Right lobe of liver (tissue), 4 donors: ENCODE results near the gene ADAMTSL5.

Experiments used
- POLR2A ChIP-seq: fragments of 450-650 bp; IDR thresholded peaks from one replicate; pipeline ENCODE4 v1.6.1; 2017; ENCODE audit warnings: antibody characterized with exemption, mild to moderate bottlenecking
- TF ChIP-seq, protein P1 (sequence below), 4 donors: fragments of 200-600 bp in 3 of 4; fragments of 450-650 bp in 1 of 4; IDR thresholded peaks; one replicate each; pipeline versions ENCODE4 v1.5.1 to v1.8.0; 2016 to 2022; ENCODE audit warnings: antibody characterized with exemption in 4 of 4, mild to moderate bottlenecking in 2 of 4
- donor health status: DM: no; HTN: no; CAD: no.
- donor health status: DM: no; HTN: no; CAD: no.
- donor health status: DM: no; HTN: yes; CAD: no.

DNA sequence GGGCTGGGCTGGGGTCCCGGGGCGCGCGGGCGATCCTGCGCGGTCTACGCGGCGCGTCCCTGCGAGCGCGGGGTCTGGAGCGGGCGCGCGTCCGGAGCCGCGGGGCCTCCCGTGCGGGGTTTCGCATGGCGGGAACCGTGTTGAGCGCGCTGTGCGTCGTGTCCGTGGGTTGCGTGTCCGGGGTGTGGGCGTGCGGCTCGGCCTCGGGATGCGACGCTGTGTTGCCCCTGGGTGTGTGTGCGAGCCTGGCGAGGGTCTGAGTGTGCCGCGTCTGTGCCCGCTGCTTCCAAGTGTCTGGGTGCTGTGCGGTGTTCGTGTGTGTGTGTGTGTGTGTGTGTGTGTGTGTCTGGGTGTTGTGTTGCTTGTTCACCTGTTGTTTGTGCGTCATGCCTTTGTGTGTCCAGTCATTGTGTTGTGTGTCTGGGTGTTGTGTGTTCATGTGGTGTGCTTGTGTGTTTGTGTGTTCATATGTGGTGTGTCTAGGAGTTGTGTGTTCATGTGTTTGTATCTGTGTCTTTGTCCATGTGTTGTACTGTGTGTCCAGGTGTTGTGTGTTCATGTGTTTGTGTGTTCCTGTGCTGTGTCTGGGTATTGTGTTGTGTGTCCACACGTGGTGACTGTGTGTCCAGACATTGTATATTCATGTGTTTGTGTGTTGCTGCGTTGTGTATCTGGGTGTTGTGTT lies 11.6 kb upstream of the ADAMTSL5 start:
- TF ChIP-seq, protein P1, sequence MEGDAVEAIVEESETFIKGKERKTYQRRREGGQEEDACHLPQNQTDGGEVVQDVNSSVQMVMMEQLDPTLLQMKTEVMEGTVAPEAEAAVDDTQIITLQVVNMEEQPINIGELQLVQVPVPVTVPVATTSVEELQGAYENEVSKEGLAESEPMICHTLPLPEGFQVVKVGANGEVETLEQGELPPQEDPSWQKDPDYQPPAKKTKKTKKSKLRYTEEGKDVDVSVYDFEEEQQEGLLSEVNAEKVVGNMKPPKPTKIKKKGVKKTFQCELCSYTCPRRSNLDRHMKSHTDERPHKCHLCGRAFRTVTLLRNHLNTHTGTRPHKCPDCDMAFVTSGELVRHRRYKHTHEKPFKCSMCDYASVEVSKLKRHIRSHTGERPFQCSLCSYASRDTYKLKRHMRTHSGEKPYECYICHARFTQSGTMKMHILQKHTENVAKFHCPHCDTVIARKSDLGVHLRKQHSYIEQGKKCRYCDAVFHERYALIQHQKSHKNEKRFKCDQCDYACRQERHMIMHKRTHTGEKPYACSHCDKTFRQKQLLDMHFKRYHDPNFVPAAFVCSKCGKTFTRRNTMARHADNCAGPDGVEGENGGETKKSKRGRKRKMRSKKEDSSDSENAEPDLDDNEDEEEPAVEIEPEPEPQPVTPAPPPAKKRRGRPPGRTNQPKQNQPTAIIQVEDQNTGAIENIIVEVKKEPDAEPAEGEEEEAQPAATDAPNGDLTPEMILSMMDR (IDR thresholded peaks at IDR 0.05) = no peak
- no peak for TF ChIP-seq POLR2A
